Measurements from ENCODE around the gene WDFY4. TPM values are rescaled to one million over a fixed set of nuclear protein-coding genes. Genes with fewer than 3 reads are reported as not detected.

Gene WDFY4
- total RNA-seq, 1 experiment from 2014 or later: 0.23 TPM

GRCh38 chr10:49010865-49011264, 326.2 kb downstream of the WDFY4 start:
- DNase-seq (ENCODE audit: low read depth, low spot score) (no peak), ATAC-seq (no peak)
- ChIA-PET CTCF (no interaction called here), POLR2A (no interaction called here)
- Histone ChIP-seq H3K4me3 (ENCODE audit: low read depth in 2 of 2, low read length in 2 of 2) (no peak overlapping the region), H3K4me1 (ENCODE audit: control insufficient read depth, insufficient read depth, low read length) (no peaks in the 10 kb centered on the region), H3K9me3 (ENCODE audit: control insufficient read depth, insufficient read depth, low read depth, low read length) (no peaks in the 10 kb centered on the region), H3K27me3 (ENCODE audit: control insufficient read depth, insufficient read depth, low read length) (no peaks in the 10 kb centered on the region; the same call in 1 of the 2 replicates), H3K36me3 (ENCODE audit: control insufficient read depth, insufficient read depth, low read length) (no peaks in the 10 kb centered on the region), H3K27ac (ENCODE audit: low read length) (no peak overlapping the region)
- intact Hi-C loops (cut with micrococcal nuclease; ENCODE audit: unreplicated experiment): no loop called here
- in situ Hi-C loops (cut with HindIII; ENCODE audit: low pct_unique_long_range_greater_than_20kb, low sequenced_read_pairs): no loop called here
- no TSS peak for BruUV-seq (replicated peaks)
- TF ChIP-seq SIN3A (IDR thresholded peaks at IDR 0.05; ENCODE audit: borderline replicate concordance, insufficient read depth, low read depth, low read length) (no peak), POLR2AphosphoS5 (IDR thresholded peaks at IDR 0.05; ENCODE audit: low read depth, low read length) (no peak), REST (IDR thresholded peaks at IDR 0.05; ENCODE audit: insufficient read depth in 1 of 2, low read depth in 2 of 2, low read length in 1 of 2) (no peak), TCF7L2 (IDR thresholded peaks at IDR 0.05; ENCODE audit: low read depth, low read length) (no peak), CTCF (IDR thresholded peaks at IDR 0.05) (no peak)

GRCh38 chr10:49011756-49012155, 327.1 kb downstream of the WDFY4 start:
- DNase-seq (ENCODE audit: low read depth, low spot score) (no peak), ATAC-seq (no peak)
- no peaks in the 10 kb centered on the region for H3K36me3 ChIP-seq (ENCODE audit: control insufficient read depth, insufficient read depth, low read length)
- no peaks in the 10 kb centered on the region for H3K4me1 ChIP-seq (ENCODE audit: control insufficient read depth, insufficient read depth, low read length)
- in situ Hi-C loops (cut with HindIII; ENCODE audit: low pct_unique_long_range_greater_than_20kb, low sequenced_read_pairs): no loop called here
- BruUV-seq (replicated peaks): no TSS peak
- ChIA-PET CTCF (no interaction called here), POLR2A (no interaction called here)
- intact Hi-C loops (cut with micrococcal nuclease; ENCODE audit: unreplicated experiment): no loop called here
- no peak overlapping the region for H3K4me3 ChIP-seq (ENCODE audit: low read depth in 2 of 2, low read length in 2 of 2)
- H3K27me3 ChIP-seq (ENCODE audit: control insufficient read depth, insufficient read depth, low read length): no peaks in the 10 kb centered on the region; the same call in 1 of the 2 replicates
- H3K27ac ChIP-seq (ENCODE audit: low read length): no peak overlapping the region
- H3K9me3 ChIP-seq (ENCODE audit: control insufficient read depth, insufficient read depth, low read depth, low read length): no peaks in the 10 kb centered on the region
- TF ChIP-seq REST (IDR thresholded peaks at IDR 0.05; ENCODE audit: insufficient read depth in 1 of 2, low read depth in 2 of 2, low read length in 1 of 2) (no peak), POLR2AphosphoS5 (IDR thresholded peaks at IDR 0.05; ENCODE audit: low read depth, low read length) (no peak), TCF7L2 (IDR thresholded peaks at IDR 0.05; ENCODE audit: low read depth, low read length) (no peak), SIN3A (IDR thresholded peaks at IDR 0.05; ENCODE audit: borderline replicate concordance, insufficient read depth, low read depth, low read length) (no peak)
